Stimulated activated CD4-positive, alpha-beta T cell treated with anti-CD3 and anti-CD28 coated beads, Interleukin-15, amount 100 ng/mL, for 48 hours (primary cell): ENCODE data around the gene ERRFI1.
"Not testable (repeated sequence)": the region's sequence is repeated elsewhere in the genome, so short reads cannot be mapped to it uniquely, and the experiment has no call there.

Experiments
- DNase-seq, 2 donors: peaks; one replicate each; pipeline ENCODE4 v3.0.0-alpha.2; 2020; ENCODE audit warnings: low read depth in 2 of 2

Gene ERRFI1

DNA sequence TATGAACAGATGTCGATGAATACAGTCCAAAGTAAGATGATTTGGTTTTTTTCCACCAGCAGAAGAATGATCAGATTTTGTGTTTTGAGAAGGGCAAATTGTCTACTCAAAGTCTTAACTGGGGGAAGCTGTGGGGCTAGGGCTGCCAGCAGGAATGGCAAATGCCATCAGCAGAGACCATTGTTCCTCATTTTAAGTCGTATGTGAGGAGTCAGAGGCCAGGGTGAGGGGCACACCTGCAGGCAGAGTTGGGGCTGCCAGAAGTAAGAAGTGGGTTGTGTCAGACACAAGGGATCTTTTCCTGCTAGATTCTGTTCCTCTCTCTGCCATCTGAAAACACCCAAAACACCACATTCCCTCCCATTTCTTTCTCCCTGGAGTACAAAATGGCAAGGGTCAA, 55.9 kb downstream of the ERRFI1 start:
- no peak for DNase-seq

DNA sequence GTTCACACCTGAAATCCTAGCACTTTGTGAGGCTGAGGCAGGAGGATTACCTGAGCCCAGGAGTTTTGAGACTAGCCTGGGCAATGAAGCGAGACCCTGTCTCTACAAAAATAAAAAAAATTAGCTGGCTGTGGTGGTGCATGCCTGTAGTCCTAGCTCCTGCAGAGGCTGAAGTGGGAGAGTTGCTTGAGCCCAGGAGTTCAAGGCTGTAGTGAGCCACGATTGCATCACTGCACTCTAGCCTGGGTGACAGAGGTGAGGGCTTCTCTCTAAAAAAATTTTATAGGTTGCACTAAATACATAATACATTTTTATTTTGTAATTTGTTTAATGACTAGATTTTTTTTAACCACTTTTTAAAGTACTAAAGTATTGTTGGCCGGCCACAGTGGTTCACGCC, 58.5 kb downstream of the ERRFI1 start:
- DNase-seq = no peak

DNA sequence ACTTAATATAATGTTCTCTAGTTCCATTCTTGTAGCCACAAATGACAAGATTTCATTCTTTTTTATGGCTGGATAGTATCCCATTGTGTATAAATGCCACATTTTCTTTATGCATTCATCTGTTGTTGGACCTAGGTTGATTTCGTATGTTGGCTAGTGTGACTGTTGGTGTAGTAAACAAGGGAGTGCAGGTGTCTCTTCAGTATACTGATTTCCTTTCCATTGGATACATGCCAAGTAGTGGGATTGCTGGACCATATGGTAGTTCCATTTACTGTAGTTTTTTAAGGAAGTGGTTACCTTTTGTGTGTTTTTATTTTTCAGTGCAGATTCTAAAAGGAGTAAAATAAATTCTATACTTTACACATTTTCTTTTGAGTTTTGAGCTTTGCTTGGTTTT, 58.9 kb downstream of the ERRFI1 start:
- DNase-seq = no peak

DNA sequence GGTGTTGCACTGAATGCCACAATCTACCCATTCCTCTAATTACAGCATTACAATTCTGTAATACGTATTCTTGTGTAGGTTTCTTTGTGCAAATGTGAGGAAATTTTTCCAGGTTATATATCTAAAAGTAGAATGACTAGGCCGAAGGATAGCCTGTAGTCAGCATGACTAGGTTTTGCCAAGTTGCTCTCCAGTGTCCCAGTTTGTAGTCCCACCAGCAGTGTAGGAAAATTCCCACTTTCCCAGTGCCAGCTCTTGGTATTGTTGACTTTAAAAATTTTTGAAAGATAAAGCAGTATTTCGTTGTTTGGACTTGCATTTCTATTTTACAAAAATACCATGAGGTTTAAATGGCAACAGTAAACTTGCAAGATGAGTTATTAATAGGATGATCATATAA, 61.6 kb downstream of the ERRFI1 start:
- DNase-seq = no peak

DNA sequence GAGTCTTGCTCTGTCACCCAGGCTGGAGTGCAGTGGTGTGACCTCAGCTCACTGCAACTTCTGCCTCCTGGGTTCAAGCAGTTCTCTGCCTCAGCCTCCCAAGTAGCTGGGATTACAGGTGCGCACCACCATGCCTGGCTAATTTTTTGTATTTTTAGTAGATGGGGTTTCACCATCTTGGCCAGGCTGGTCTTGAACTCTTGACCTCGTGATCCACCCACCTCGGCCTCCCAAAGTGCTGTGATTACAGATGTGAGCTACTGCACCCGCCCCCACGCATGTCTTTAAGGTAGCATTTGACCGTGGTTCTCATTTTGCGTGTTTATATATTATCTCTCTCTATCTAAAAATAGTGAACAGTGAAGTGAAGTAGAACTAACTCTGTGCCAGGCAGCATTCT, 62.3 kb downstream of the ERRFI1 start:
- DNase-seq = not testable (repeated sequence)

DNA sequence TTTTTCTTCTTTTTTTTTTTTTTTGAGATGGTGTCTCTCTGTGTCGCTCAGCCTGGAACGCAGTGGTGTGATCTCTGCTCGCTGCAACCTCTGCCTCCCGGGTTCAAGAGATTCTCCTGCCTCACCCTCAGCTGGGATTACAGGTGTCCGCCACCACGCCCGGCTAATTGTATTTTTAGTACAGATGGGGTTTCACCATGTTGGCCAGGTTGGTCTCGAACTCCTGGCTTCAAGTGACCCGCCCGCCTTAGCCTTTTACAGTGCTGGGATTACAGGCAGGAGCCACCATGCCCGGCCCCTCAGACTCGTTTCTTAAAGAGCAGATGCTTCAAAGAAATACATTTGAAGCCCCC, 62.8 kb downstream of the ERRFI1 start:
- not testable (repeated sequence) for DNase-seq

DNA sequence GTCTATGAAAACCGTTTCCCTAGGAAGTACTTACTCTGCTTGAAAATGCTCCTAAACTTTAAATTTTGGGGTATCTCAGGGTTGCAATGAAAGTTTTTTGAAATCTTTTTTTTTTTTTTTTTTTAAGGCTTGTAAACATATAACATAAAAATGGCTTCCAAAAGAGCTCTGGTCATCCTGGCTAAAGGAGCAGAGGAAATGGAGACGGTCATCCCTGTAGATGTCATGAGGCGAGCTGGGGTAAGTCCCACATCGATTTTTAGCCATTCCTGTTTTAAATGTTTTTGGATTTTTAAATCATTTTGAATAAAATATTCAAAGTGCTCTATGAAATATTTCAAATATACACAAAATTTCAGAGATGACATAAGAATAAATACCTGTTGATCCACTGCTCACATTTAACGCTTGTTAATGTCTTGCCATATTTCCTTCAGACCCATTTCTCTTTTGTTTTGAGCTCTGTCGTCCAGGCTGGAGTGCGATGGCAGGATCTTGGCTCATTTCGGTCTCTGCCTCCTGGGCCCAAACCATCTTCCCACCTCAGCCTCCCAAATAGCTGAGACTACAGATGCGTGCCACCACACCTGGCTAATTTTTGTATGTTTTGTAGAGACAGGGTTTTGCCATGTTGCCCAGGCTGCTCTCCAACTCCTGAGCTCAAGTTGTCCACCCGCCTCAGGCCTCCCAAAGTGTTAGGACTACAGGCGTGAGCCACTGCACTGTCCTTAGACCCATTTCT, 63.3 kb downstream of the ERRFI1 start:
- DNase-seq = no peak

DNA sequence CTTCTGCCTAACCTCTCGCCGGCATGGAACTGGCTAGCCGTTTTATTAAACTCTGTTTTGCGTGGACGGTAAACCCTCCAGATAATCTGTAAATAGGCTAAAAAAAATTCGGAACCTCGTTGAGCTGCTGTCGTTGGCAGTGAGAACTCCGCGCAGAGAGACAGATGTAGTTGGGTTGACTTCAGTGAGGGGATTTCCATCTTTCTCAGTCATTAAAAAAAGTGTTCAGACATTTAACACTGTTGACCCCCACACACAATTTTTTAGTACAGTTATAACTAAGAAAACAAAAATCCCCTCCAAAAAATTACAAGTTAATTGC, 64.1 kb downstream of the ERRFI1 start:
- no peak for DNase-seq
